ENCODE data around the gene FAU.

- no peak for TF ChIP-seq ZNF274 (IDR thresholded peaks at IDR 0.05; ENCODE audit: low read depth, low read length)
- no peak for TF ChIP-seq SUZ12 (IDR thresholded peaks at IDR 0.05; ENCODE audit: extremely low read depth, insufficient read depth, insufficient read length)
Measured at GRCh38 chr11:65117206-65118096, 4.5 kb downstream of the FAU start, which contains the start of gene ZNHIT2.
